ENCODE measurements around the gene NAPB.

Gene NAPB

GRCh38 chr20:23370873-23371272, 50.4 kb downstream of the NAPB start:
- no CpG with 5 or more reads among the region's 3 CpGs for WGBS, 2 donors (ENCODE audit: extremely low coverage in 2 of 2, insufficient read length in 2 of 2, insufficient replicate concordance in 1 of 2)

GRCh38 chr20:23370274-23370673, 51.0 kb downstream of the NAPB start:
- Histone ChIP-seq H3K4me2 (ENCODE audit: insufficient read depth, low read length, poor library complexity, severe bottlenecking) (no peak overlapping the region), H3K27me3 (ENCODE audit: control insufficient read depth in 3 of 3, insufficient read depth in 3 of 3, low read depth in 1 of 3, low read length in 3 of 3) (no peaks in the 10 kb centered on the region), H2AFZ (ENCODE audit: low read length) (no peak overlapping the region), H3K14ac (ENCODE audit: low read length) (no peak overlapping the region), H2BK15ac (ENCODE audit: low read length) (no peak overlapping the region), H3K18ac (ENCODE audit: low read length) (no peak overlapping the region), H3K4me1 (ENCODE audit: control insufficient read depth in 2 of 2, insufficient read depth in 1 of 2, low read depth in 1 of 2, low read length in 2 of 2) (no peaks in the 10 kb centered on the region), H2AK5ac (ENCODE audit: low read depth, low read length) (no peak overlapping the region), H3K79me1 (ENCODE audit: low read depth, low read length) (peaks cover 2% of the 10 kb centered on the region), H3K9ac (ENCODE audit: low read depth, low read length, poor library complexity) (no peak overlapping the region), H2BK12ac (ENCODE audit: low read length) (no peak overlapping the region), H4K91ac (ENCODE audit: low read depth, low read length, poor library complexity) (no peak overlapping the region), H2BK5ac (ENCODE audit: low read length) (no peak overlapping the region), H3K4ac (ENCODE audit: low read length) (no peak overlapping the region), H3K9me3 (replicated peaks in 1 of 2; ENCODE audit: control insufficient read depth in 2 of 2, insufficient read depth in 1 of 2, low read depth in 1 of 2, low read length in 2 of 2) (peaks cover 0 to 22% of the 10 kb centered on the region in 2 donors), H4K8ac (ENCODE audit: low read depth, low read length) (no peak overlapping the region), H3K36me3 (replicated peaks in 1 of 2; ENCODE audit: control insufficient read depth in 2 of 2, insufficient read depth in 2 of 2, low read length in 2 of 2) (peaks cover 29 to 100% of the 10 kb centered on the region in 2 donors), H2BK120ac (ENCODE audit: low read depth, low read length) (no peak overlapping the region), H3K4me3 (ENCODE audit: low read length in 2 of 2) (no peak overlapping the region), H3K27ac (replicated peaks; ENCODE audit: low read length) (no peak overlapping the region), H3K23ac (ENCODE audit: low read depth, low read length, poor library complexity) (no peak overlapping the region)
- WGBS, 2 donors (ENCODE audit: extremely low coverage in 2 of 2, insufficient read length in 2 of 2, insufficient replicate concordance in 1 of 2) = no CpG with 5 or more reads among the region's 5 CpGs
- DNase-seq (ENCODE audit: low spot score) = no peak

More at GRCh38 chr20:23370873-23371272, 50.4 kb downstream of the NAPB start:
- Histone ChIP-seq H3K4me3 (ENCODE audit: low read length in 2 of 2) (no peak overlapping the region), H3K18ac (ENCODE audit: low read length) (no peak overlapping the region), H2BK12ac (ENCODE audit: low read length) (no peak overlapping the region), H3K9me3 (replicated peaks in 1 of 2; ENCODE audit: control insufficient read depth in 2 of 2, insufficient read depth in 1 of 2, low read depth in 1 of 2, low read length in 2 of 2) (peaks cover 0 to 28% of the 10 kb centered on the region in 2 donors), H3K4ac (ENCODE audit: low read length) (no peak overlapping the region), H2BK5ac (ENCODE audit: low read length) (no peak overlapping the region), H3K36me3 (replicated peaks in 1 of 2; ENCODE audit: control insufficient read depth in 2 of 2, insufficient read depth in 2 of 2, low read length in 2 of 2) (peaks cover 29 to 100% of the 10 kb centered on the region in 2 donors), H4K91ac (ENCODE audit: low read depth, low read length, poor library complexity) (no peak overlapping the region), H2BK120ac (ENCODE audit: low read depth, low read length) (no peak overlapping the region), H3K14ac (ENCODE audit: low read length) (no peak overlapping the region), H2AFZ (ENCODE audit: low read length) (no peak overlapping the region), H4K8ac (ENCODE audit: low read depth, low read length) (no peak overlapping the region), H2AK5ac (ENCODE audit: low read depth, low read length) (no peak overlapping the region), H3K9ac (ENCODE audit: low read depth, low read length, poor library complexity) (no peak overlapping the region), H3K27ac (replicated peaks; ENCODE audit: low read length) (no peak overlapping the region), H3K4me2 (ENCODE audit: insufficient read depth, low read length, poor library complexity, severe bottlenecking) (no peak overlapping the region), H3K79me1 (ENCODE audit: low read depth, low read length) (no peaks in the 10 kb centered on the region), H2BK15ac (ENCODE audit: low read length) (no peak overlapping the region), H3K23ac (ENCODE audit: low read depth, low read length, poor library complexity) (no peak overlapping the region), H3K27me3 (ENCODE audit: control insufficient read depth in 3 of 3, insufficient read depth in 3 of 3, low read depth in 1 of 3, low read length in 3 of 3) (no peaks in the 10 kb centered on the region), H3K4me1 (ENCODE audit: control insufficient read depth in 2 of 2, insufficient read depth in 1 of 2, low read depth in 1 of 2, low read length in 2 of 2) (no peaks in the 10 kb centered on the region)
- no peak for DNase-seq (ENCODE audit: low spot score)

GRCh38 chr20:23369072-23369823, 52.0 kb downstream of the NAPB start:
- H2BK5ac ChIP-seq (ENCODE audit: low read length) = no peak overlapping the region
- no peak overlapping the region for H3K4me3 ChIP-seq (ENCODE audit: low read length in 2 of 2)
- DNase-seq (ENCODE audit: low spot score) = no peak
- H2AFZ ChIP-seq (ENCODE audit: low read length) = no peak overlapping the region
- no peak overlapping the region for H3K18ac ChIP-seq (ENCODE audit: low read length)
- no peak overlapping the region for H3K14ac ChIP-seq (ENCODE audit: low read length)
- no peak overlapping the region for H2BK120ac ChIP-seq (ENCODE audit: low read depth, low read length)
- no peak overlapping the region for H3K27ac ChIP-seq (replicated peaks; ENCODE audit: low read length)
- no peak overlapping the region for H3K4ac ChIP-seq (ENCODE audit: low read length)
- H3K9me3 ChIP-seq (replicated peaks in 1 of 2; ENCODE audit: control insufficient read depth in 2 of 2, insufficient read depth in 1 of 2, low read depth in 1 of 2, low read length in 2 of 2) = peaks cover 0 to 15% of the 10 kb centered on the region in 2 donors
- no peak overlapping the region for H3K4me2 ChIP-seq (ENCODE audit: insufficient read depth, low read length, poor library complexity, severe bottlenecking)
- H3K36me3 ChIP-seq (replicated peaks in 1 of 2; ENCODE audit: control insufficient read depth in 2 of 2, insufficient read depth in 2 of 2, low read length in 2 of 2) = peaks cover 35 to 100% of the 10 kb centered on the region in 2 donors
- no CpG with 5 or more reads among the region's 14 CpGs for WGBS, 2 donors (ENCODE audit: extremely low coverage in 2 of 2, insufficient read length in 2 of 2, insufficient replicate concordance in 1 of 2)
- H2BK12ac ChIP-seq (ENCODE audit: low read length) = no peak overlapping the region
- no peaks in the 10 kb centered on the region for H3K27me3 ChIP-seq (ENCODE audit: control insufficient read depth in 3 of 3, insufficient read depth in 3 of 3, low read depth in 1 of 3, low read length in 3 of 3)
- no peak overlapping the region for H4K91ac ChIP-seq (ENCODE audit: low read depth, low read length, poor library complexity)
- H3K23ac ChIP-seq (ENCODE audit: low read depth, low read length, poor library complexity) = no peak overlapping the region
- peaks cover 4% of the 10 kb centered on the region for H3K79me1 ChIP-seq (ENCODE audit: low read depth, low read length)
- no peak overlapping the region for H4K8ac ChIP-seq (ENCODE audit: low read depth, low read length)
- no peak overlapping the region for H2BK15ac ChIP-seq (ENCODE audit: low read length)
- peak overlapping the region; percentile 39 for H3K9ac ChIP-seq (ENCODE audit: low read depth, low read length, poor library complexity)
- H2AK5ac ChIP-seq (ENCODE audit: low read depth, low read length) = no peak overlapping the region
- H3K4me1 ChIP-seq (ENCODE audit: control insufficient read depth in 2 of 2, insufficient read depth in 1 of 2, low read depth in 1 of 2, low read length in 2 of 2) = no peaks in the 10 kb centered on the region

GRCh38 chr20:23368316-23369071, 52.8 kb downstream of the NAPB start:
- H3K23ac ChIP-seq (ENCODE audit: low read depth, low read length, poor library complexity) = no peak overlapping the region
- H3K36me3 ChIP-seq (replicated peaks in 1 of 2; ENCODE audit: control insufficient read depth in 2 of 2, insufficient read depth in 2 of 2, low read length in 2 of 2) = peaks cover 34 to 97% of the 10 kb centered on the region in 2 donors
- no peak overlapping the region for H3K27ac ChIP-seq (replicated peaks; ENCODE audit: low read length)
- H3K9me3 ChIP-seq (replicated peaks in 1 of 2; ENCODE audit: control insufficient read depth in 2 of 2, insufficient read depth in 1 of 2, low read depth in 1 of 2, low read length in 2 of 2) = peaks cover 0 to 8% of the 10 kb centered on the region in 2 donors
- H3K79me1 ChIP-seq (ENCODE audit: low read depth, low read length) = peaks cover 4% of the 10 kb centered on the region
- no peak overlapping the region for H3K4ac ChIP-seq (ENCODE audit: low read length)
- DNase-seq (ENCODE audit: low spot score) = no peak
- H2BK120ac ChIP-seq (ENCODE audit: low read depth, low read length) = no peak overlapping the region
- H3K4me1 ChIP-seq (ENCODE audit: control insufficient read depth in 2 of 2, insufficient read depth in 1 of 2, low read depth in 1 of 2, low read length in 2 of 2) = no peaks in the 10 kb centered on the region
- H2AK5ac ChIP-seq (ENCODE audit: low read depth, low read length) = no peak overlapping the region
- H2AFZ ChIP-seq (ENCODE audit: low read length) = no peak overlapping the region
- H2BK5ac ChIP-seq (ENCODE audit: low read length) = no peak overlapping the region
- H3K4me2 ChIP-seq (ENCODE audit: insufficient read depth, low read length, poor library complexity, severe bottlenecking) = no peak overlapping the region
- H3K4me3 ChIP-seq (ENCODE audit: low read length in 2 of 2) = no peak overlapping the region
- H3K14ac ChIP-seq (ENCODE audit: low read length) = no peak overlapping the region
- H3K18ac ChIP-seq (ENCODE audit: low read length) = no peak overlapping the region
- H4K91ac ChIP-seq (ENCODE audit: low read depth, low read length, poor library complexity) = no peak overlapping the region
- no CpG with 5 or more reads among the region's 2 CpGs for WGBS, 2 donors (ENCODE audit: extremely low coverage in 2 of 2, insufficient read length in 2 of 2, insufficient replicate concordance in 1 of 2)
- no peaks in the 10 kb centered on the region for H3K27me3 ChIP-seq (ENCODE audit: control insufficient read depth in 3 of 3, insufficient read depth in 3 of 3, low read depth in 1 of 3, low read length in 3 of 3)
- no peak overlapping the region for H3K9ac ChIP-seq (ENCODE audit: low read depth, low read length, poor library complexity)
- no peak overlapping the region for H2BK15ac ChIP-seq (ENCODE audit: low read length)
- H2BK12ac ChIP-seq (ENCODE audit: low read length) = no peak overlapping the region
- no peak overlapping the region for H4K8ac ChIP-seq (ENCODE audit: low read depth, low read length)

All from neuronal stem cell (in vitro differentiated cells).